Smooth muscle cell (in vitro differentiated cells): ENCODE data around the gene CKM. TPM values are rescaled to one million over a fixed set of nuclear protein-coding genes. Genes with fewer than 3 reads are reported as not detected.

Experiments
- DNase-seq: peaks from one replicate; lab custom pipeline; 2025; ENCODE audit not compliant: unreplicated experiment; lab: John Stamatoyannopoulos, UW
- H2AFZ ChIP-seq: fragments of 200-600 bp; sonication (generic); 2 replicates; pipeline ENCODE4 v1.6.0; 2016; ENCODE audit warnings: antibody characterized with exemption, low read depth, mild to moderate bottlenecking
- H3F3A ChIP-seq: fragments of 200-600 bp; sonication (generic); 2 replicates; pipeline ENCODE4 v1.6.0; 2017; ENCODE audit warnings: antibody characterized with exemption, low read depth
- H3K27ac ChIP-seq: fragments of 200-600 bp; sonication (generic); 2 replicates; pipeline ENCODE4 v1.5.1; 2016; ENCODE audit warnings: low read depth, mild to moderate bottlenecking
- H3K27me3 ChIP-seq: fragments of 200-600 bp; sonication (generic); 2 replicates; pipeline ENCODE4 v1.6.1; 2016; ENCODE audit warnings: low read depth, mild to moderate bottlenecking
- H3K36me3 ChIP-seq: fragments of 200-600 bp; sonication (generic); 2 replicates; pipeline ENCODE4 v1.5.1; 2016; ENCODE audit warnings: low read depth
- H3K4me1 ChIP-seq: fragments of 200-600 bp; sonication (generic); 2 replicates; pipeline ENCODE4 v1.5.1; 2016; ENCODE audit warnings: low read depth
- H3K4me2 ChIP-seq: fragments of 200-600 bp; sonication (generic); 2 replicates; pipeline ENCODE4 v1.6.0; 2016; ENCODE audit warnings: mild to moderate bottlenecking
- H3K4me3 ChIP-seq: fragments of 200-600 bp; sonication (generic); 2 replicates; pipeline ENCODE4 v1.5.1; 2016; ENCODE audit warnings: mild to moderate bottlenecking
- H3K79me2 ChIP-seq: fragments of 200-600 bp; sonication (generic); 2 replicates; pipeline ENCODE4 v1.6.0; 2016; ENCODE audit warnings: low read depth, mild to moderate bottlenecking
- H3K9ac ChIP-seq: fragments of 200-600 bp; sonication (generic); 2 replicates; pipeline ENCODE4 v1.6.0; 2016; ENCODE audit warnings: low read depth
- H3K9me3 ChIP-seq: fragments of 200-600 bp; sonication (generic); replicated peaks from 2 replicates; pipeline ENCODE4 v1.5.1; 2016; ENCODE audit warnings: low read depth
- H4K20me1 ChIP-seq: fragments of 200-600 bp; sonication (generic); 2 replicates; pipeline ENCODE4 v1.6.0; 2016; ENCODE audit warnings: low read depth
- CTCF ChIP-seq: fragments of 200-600 bp; sonication (generic); IDR thresholded peaks from 2 replicates; pipeline ENCODE4 v1.5.1; 2017; ENCODE audit warnings: borderline replicate concordance, mild to moderate bottlenecking, antibody characterized with exemption; ENCODE audit not compliant: insufficient read depth, poor library complexity, severe bottlenecking
- WGBS: methylation state at CpG from one replicate; pipeline ENCODE4 v1.1.7; 2016; ENCODE audit warnings: low lambda C conversion rate; 5-methylcytosine and 5-hydroxymethylcytosine counted together
- polyA plus RNA-seq: library from polyadenylated mRNA; unstranded; fragments of >200 nt; fragmentation: Nextera tagmentation; extraction: Ambion mirVana; gene quantifications from 2 replicates; pipeline ENCODE4 v1.2.1, GENCODE V29; 2016
- total RNA-seq: library from RNA; depleted of rRNA; stranded (reverse); fragments of >200 nt; gene quantifications from 2 replicates; pipeline ENCODE4 v1.2.3, GENCODE V29; 2014

CKM gene
- total RNA-seq (not detected in 2 replicates), polyA plus RNA-seq (0.31 TPM in 1 of 2 replicates, not detected in the other)

GRCh38 chr19:45322744-45323281 is at the start of gene CKM:
Gene CKM (minus strand): TSS chr19:45322875. CDS start chr19:45319713, 3,162 bp downstream.
- Histone ChIP-seq H2AFZ (peak within 1 kb of the TSS; percentile 45), H3K4me2 (peak within 1 kb of the TSS; percentile 83), H3K4me1 (peaks cover 7% of the 10 kb centered on the region), H3K4me3 (peak within 1 kb of the TSS; percentile 45), H3K79me2 (no peaks in the 10 kb centered on the region), H3K27me3 (peaks cover 4% of the 10 kb centered on the region), H3K9me3 (no peaks in the 10 kb centered on the region), H3K9ac (peak within 1 kb of the TSS; percentile 29), H3K27ac (no peak within 1 kb of the TSS), H4K20me1 (no peaks in the 10 kb centered on the region), H3K36me3 (no peaks in the 10 kb centered on the region), H3F3A (no peaks in the 10 kb centered on the region)
- 74% methylated on average over 13 of the region's 15 CpGs for WGBS
- no peak for TF ChIP-seq CTCF
- no peak for DNase-seq

GRCh38 chr19:45370410-45371204 is 47.9 kb upstream of the CKM start, which contains the start of gene ERCC2:
Gene ERCC2 (minus strand): TSS chr19:45370573. CDS start chr19:45370540, 33 bp downstream.
- no peaks in the 10 kb centered on the region for H3K36me3 ChIP-seq
- H3K9ac ChIP-seq = peak within 1 kb of the TSS; percentile 53
- TF ChIP-seq CTCF = no peak
- peaks cover 6% of the 10 kb centered on the region for H3K4me1 ChIP-seq
- peak within 1 kb of the TSS; percentile 88 for H2AFZ ChIP-seq
- peak within 1 kb of the TSS; percentile 85 for H3K4me3 ChIP-seq
- peak within 1 kb of the TSS; percentile 87 for H3K27ac ChIP-seq
- WGBS = 6% methylated on average over 53 of the region's 55 CpGs
- no peaks in the 10 kb centered on the region for H3K9me3 ChIP-seq
- H3K79me2 ChIP-seq = no peaks in the 10 kb centered on the region
- H3K4me2 ChIP-seq = peak within 1 kb of the TSS; percentile 95
- H4K20me1 ChIP-seq = no peaks in the 10 kb centered on the region
- no peaks in the 10 kb centered on the region for H3K27me3 ChIP-seq
- no peaks in the 10 kb centered on the region for H3F3A ChIP-seq
- DNase-seq = peak; percentile 96

GRCh38 chr19:45368737-45369340 is 46.2 kb upstream of the CKM start:
- H3K27me3 ChIP-seq = no peaks in the 10 kb centered on the region
- no peaks in the 10 kb centered on the region for H3K9me3 ChIP-seq
- no peak overlapping the region for H3K4me2 ChIP-seq
- peaks cover 6% of the 10 kb centered on the region for H3K4me1 ChIP-seq
- no peaks in the 10 kb centered on the region for H3K36me3 ChIP-seq
- 88% methylated on average over 11 of the region's 11 CpGs for WGBS
- H3K79me2 ChIP-seq = no peaks in the 10 kb centered on the region
- H3K4me3 ChIP-seq = no peak overlapping the region
- no peak overlapping the region for H3K9ac ChIP-seq
- no peak overlapping the region for H2AFZ ChIP-seq
- H3F3A ChIP-seq = no peaks in the 10 kb centered on the region
- H4K20me1 ChIP-seq = no peaks in the 10 kb centered on the region
- no peak for TF ChIP-seq CTCF
- no peak for DNase-seq
- no peak overlapping the region for H3K27ac ChIP-seq
